ENCODE measurements around the gene SSH3.

- TF ChIP-seq PPARA (CRISPR knock-in tag; IDR thresholded peaks at IDR 0.05; ENCODE audit: borderline replicate concordance) (no peak), ZNF565 (CRISPR knock-in tag; conservative IDR thresholded peaks at IDR 0.05; ENCODE audit: low read depth) (no peak), BACH2 (CRISPR knock-in tag; IDR thresholded peaks at IDR 0.05; ENCODE audit: borderline replicate concordance) (no peak), OSR1 (CRISPR knock-in tag; IDR thresholded peaks at IDR 0.05) (no peak), TOX (CRISPR knock-in tag; IDR thresholded peaks at IDR 0.05; ENCODE audit: borderline replicate concordance) (no peak), ZC3H10 (CRISPR knock-in tag; IDR thresholded peaks at IDR 0.05) (no peak), PATZ1 (CRISPR knock-in tag; IDR thresholded peaks at IDR 0.05; ENCODE audit: borderline replicate concordance) (no peak)
Observed at GRCh38 chr11:67357831-67358670, 54.7 kb downstream of the SSH3 start.
